GM19193 (cell line): ENCODE measurements around the gene DCANP1.

ENCODE experiments used
- POLR2A ChIP-seq: IDR thresholded peaks from 4 replicates; pipeline ENCODE4 v1.6.1; 2011; ENCODE audit not compliant: insufficient read depth, insufficient read length; ENCODE audit errors: extremely low read depth

Gene DCANP1, protein sequence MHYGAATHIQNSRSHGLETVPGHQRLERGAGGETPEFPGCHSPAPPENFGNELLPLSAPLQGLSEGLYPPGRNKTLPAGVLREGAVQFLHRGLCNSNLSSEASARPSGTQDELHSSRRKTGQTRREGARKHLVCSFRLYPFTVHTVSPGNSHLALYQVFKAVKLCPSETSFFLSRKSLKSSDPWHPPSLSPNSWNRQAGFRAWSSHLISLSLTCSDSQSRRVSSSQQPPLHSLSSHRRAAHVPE

GRCh38 chr5:135447298-135447929 lies at the start of gene DCANP1:
TSS of gene DCANP1 (minus strand) at chr5:135447348. CDS start at chr5:135447108, 240 bp downstream.
- no peak for TF ChIP-seq POLR2A

GRCh38 chr5:135494196-135494595 lies 47.0 kb upstream of the DCANP1 start:
- TF ChIP-seq POLR2A = no peak

GRCh38 chr5:135493406-135494180 lies 46.4 kb upstream of the DCANP1 start:
- TF ChIP-seq POLR2A = no peak

GRCh38 chr5:135492319-135492626 lies 45.1 kb upstream of the DCANP1 start:
- no peak for TF ChIP-seq POLR2A

DNA sequence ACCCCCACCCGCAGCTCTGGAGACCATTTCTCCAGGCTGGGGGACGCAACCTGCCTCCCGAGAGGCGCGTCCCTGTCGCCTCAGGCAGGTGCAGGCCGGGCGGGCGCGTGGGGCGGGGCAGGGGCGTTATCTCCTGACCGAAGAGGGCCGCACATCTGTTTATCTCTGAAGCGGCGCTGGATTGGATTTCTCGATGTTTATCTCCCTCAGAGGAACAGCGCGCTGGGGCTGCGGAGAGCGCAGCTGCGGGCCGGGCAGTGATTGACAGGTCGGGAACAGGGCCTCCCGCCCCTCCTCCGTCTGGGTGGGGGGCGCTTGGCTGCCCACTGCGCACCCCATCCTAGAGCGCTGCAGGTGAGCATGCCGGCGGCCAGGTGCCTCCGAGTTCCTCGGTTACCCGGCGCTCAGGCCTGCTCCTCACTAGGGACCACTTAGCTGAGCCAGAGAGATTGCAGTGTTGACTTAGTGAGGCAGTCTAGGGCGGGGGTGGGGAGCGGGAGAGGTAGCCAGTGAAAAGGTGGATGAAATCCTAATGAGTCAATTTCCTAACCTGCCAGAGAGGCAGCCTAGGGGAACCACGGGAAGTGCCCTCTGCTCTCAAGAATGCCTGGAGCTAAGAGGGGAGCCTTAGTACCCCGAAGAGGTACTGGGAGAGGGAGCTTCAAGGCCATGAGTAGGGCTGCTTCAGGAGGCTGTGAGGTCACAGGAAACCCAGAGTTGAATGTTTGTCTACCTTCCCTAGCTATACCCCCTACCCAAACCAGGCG lies 44.6 kb upstream of the DCANP1 start:
- TF ChIP-seq POLR2A = no peak

GRCh38 chr5:135491038-135491551 lies 43.9 kb upstream of the DCANP1 start:
- TF ChIP-seq POLR2A = no peak

DNA sequence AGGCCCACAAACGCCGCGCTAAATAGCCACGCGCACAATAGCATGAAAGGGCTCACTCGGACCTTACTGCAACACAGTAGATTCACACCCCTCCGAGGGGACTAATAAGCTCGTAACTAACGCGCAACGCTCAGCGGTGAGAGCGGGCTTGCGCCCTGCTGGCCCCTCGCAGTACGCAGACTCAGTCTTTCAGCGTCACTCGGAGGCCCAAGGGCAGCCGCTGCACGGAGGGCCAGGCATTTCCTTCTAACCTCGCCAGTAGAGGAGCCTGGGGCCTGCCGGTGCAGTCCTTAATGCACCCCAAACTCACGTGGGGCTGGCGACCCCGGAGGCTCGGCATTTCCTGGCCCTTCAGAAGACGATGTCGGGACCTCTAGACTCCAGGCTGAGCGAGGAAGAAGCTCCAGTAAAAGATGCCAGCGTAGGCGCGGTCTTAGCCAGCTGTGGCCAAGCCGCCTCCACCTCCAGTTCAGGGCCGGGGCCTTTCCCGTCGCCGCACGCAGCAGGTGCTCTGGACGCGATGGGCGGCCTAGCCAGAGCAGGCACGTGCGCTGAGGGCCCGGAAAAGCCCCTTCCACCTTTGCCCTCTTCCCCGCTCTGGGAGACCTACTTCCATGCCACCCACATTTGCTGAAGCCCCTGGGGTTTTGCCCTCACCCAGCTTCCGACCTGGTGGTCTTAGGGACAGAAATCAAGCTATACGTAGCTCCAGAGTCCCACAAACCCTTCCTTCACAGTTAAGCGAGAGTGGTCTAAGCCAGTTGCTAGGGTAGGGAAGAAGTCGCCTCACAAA lies 43.3 kb upstream of the DCANP1 start:
- TF ChIP-seq POLR2A = no peak

DNA sequence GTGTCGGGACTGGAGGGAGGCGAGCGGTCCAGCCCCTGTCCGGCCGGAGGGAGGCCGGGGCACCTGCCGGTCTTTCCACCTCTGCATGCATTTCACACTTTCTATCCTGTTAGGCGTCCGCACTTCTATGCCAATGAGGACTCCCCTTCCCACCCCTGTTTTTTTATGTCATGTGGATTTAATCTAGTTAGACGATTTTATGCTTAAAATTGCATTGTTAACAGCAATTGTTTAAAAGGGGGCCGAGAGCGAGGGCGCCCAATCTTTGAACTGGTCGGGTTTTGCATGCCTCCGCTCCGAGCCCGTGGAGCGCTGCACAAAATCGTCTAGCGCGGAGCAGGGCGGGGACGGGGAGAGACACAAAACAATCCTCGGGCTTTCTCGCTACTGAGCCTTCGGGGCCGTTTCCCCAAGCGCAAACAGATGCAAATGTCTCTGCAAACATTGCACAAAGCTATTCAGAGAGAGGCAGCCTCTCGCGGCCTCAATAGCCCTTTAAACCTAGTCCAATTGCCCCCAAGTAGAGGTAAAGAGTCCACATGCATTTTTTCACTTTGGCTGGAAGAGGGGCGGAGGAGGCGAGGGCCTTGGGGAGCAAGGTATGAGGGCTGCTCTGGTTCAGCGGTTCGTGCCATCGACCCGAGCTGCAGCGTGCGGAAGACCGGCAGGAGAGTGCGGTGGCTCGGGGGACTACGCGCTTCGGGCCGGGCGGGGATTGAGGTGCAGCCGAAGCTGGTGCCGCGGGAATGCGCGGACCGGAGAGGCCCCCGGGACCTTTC lies 42.5 kb upstream of the DCANP1 start:
- no peak for TF ChIP-seq POLR2A

- TF ChIP-seq POLR2A = no peak
Measured at GRCh38 chr5:135488727-135489465, 41.7 kb upstream of the DCANP1 start.

- TF ChIP-seq POLR2A = no peak
Measured at GRCh38 chr5:135487839-135488514, 40.8 kb upstream of the DCANP1 start.

- TF ChIP-seq POLR2A = no peak
Measured at GRCh38 chr5:135487037-135487395, 39.9 kb upstream of the DCANP1 start.
